ENCODE results near the gene ZNF487.
"Not testable (repeated sequence)": the region's sequence is repeated elsewhere in the genome, so short reads cannot be mapped to it uniquely, and the experiment has no call there.

The ZNF487 gene

GRCh38 chr10:43453266-43453831, 16.4 kb downstream of the ZNF487 start:
- Histone ChIP-seq H3K4me3 (no peak overlapping the region), H3K27ac (no peak overlapping the region), H3K36me3 (ENCODE audit: insufficient read depth, low read length) (no peaks in the 10 kb centered on the region), H3K9ac (ENCODE audit: insufficient read length) (no peak overlapping the region), H3K9me3 (ENCODE audit: low read depth, low read length) (no peaks in the 10 kb centered on the region)
- TF ChIP-seq EZH2 (IDR thresholded peaks at IDR 0.05) (no peak), POLR2AphosphoS5 (IDR thresholded peaks at IDR 0.05; ENCODE audit: borderline replicate concordance, low read depth, low read length) (no peak), FOXP2 (optimal IDR thresholded peaks at IDR 0.05; ENCODE audit: control extremely low read depth, extremely low read length, insufficient read depth) (no peak)
- no peak for DNase-seq (ENCODE audit: low read depth, low spot score)

DNA sequence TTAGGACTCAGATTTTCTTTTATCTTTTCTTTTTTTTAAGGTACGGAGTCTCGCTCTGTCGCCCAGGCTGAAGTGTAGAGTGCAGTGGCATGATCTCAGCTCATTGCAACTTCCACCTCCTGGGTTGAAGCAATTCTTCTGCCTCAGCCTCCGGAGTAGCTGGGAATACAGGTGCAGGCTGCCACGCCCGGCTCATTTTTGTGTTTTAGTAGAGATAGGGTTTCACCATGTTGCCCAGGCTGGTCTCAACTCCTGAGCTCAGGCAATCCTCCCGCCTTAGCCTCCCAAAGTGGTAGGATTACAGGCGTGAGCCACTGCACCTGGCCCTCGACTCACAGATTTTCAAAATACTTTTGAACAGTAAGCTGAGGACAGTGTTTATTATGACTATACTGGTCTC, 17.1 kb downstream of the ZNF487 start:
- H3K36me3 ChIP-seq (ENCODE audit: insufficient read depth, low read length); H3K4me3 ChIP-seq; H3K27ac ChIP-seq; H3K9me3 ChIP-seq (ENCODE audit: low read depth, low read length); H3K9ac ChIP-seq (ENCODE audit: insufficient read length); DNase-seq (ENCODE audit: low read depth, low spot score): not testable (repeated sequence)

DNA sequence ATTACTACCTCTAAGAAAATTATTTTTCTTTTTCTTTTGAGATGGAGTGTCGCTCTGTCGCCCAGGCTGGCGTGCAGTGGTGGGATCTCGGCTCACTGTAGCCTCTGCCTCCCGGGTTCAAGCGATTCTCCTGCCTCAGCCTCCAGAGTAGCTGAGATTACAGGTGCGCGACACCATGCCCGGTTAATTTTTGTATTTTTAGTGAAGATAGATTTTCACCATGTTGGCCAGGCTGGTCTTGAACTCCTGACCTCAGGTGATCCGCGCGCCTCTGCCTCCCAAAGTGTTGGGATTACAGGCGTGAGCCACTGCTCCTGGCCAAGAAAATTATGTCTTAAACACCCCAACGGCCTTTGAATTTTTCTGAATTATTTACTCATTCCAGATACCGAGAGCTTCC, 19.6 kb downstream of the ZNF487 start:
- H3K9ac ChIP-seq (ENCODE audit: insufficient read length); H3K27ac ChIP-seq; DNase-seq (ENCODE audit: low read depth, low spot score); H3K9me3 ChIP-seq (ENCODE audit: low read depth, low read length); H3K36me3 ChIP-seq (ENCODE audit: insufficient read depth, low read length); H3K4me3 ChIP-seq: not testable (repeated sequence)

- Histone ChIP-seq H3K4me3 (no peak overlapping the region), H3K36me3 (ENCODE audit: insufficient read depth, low read length) (no peaks in the 10 kb centered on the region), H3K27ac (no peak overlapping the region), H3K9ac (ENCODE audit: insufficient read length) (no peak overlapping the region), H3K9me3 (ENCODE audit: low read depth, low read length) (no peaks in the 10 kb centered on the region)
- no peak for DNase-seq (ENCODE audit: low read depth, low spot score)
- no peak for TF ChIP-seq EZH2 (IDR thresholded peaks at IDR 0.05)
- no peak for TF ChIP-seq FOXP2 (optimal IDR thresholded peaks at IDR 0.05; ENCODE audit: control extremely low read depth, extremely low read length, insufficient read depth)
- no peak for TF ChIP-seq POLR2AphosphoS5 (IDR thresholded peaks at IDR 0.05; ENCODE audit: borderline replicate concordance, low read depth, low read length)
Measured at GRCh38 chr10:43458227-43458626, 21.3 kb downstream of the ZNF487 start.

DNA sequence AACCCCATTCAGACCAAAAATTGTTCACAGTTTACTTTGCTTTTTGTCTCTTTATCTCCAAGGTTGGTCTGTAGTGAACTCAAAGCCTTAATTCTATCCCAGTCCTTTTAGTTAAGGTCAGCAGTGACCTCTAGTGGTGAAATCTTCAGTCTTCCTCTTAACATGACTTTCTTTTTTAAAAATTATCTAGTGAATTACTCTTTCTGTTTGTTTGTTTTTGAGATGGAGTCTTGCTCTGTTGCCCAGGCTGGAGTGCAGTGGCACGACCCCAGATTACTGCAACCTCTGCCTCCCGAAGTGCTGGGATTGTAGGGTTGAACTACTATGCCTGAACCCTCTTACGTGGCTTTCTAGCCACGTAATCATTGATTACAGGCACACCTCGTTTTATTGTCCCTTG, 25.0 kb downstream of the ZNF487 start:
- TF ChIP-seq POLR2AphosphoS5 (IDR thresholded peaks at IDR 0.05; ENCODE audit: borderline replicate concordance, low read depth, low read length) (no peak), FOXP2 (optimal IDR thresholded peaks at IDR 0.05; ENCODE audit: control extremely low read depth, extremely low read length, insufficient read depth) (no peak), EZH2 (IDR thresholded peaks at IDR 0.05) (no peak)
- Histone ChIP-seq H3K9me3 (ENCODE audit: low read depth, low read length) (no peaks in the 10 kb centered on the region), H3K9ac (ENCODE audit: insufficient read length) (no peak overlapping the region), H3K27ac (no peak overlapping the region), H3K4me3 (no peak overlapping the region), H3K36me3 (ENCODE audit: insufficient read depth, low read length) (no peaks in the 10 kb centered on the region)
- peak; percentile 30 for DNase-seq (ENCODE audit: low read depth, low spot score)

DNA sequence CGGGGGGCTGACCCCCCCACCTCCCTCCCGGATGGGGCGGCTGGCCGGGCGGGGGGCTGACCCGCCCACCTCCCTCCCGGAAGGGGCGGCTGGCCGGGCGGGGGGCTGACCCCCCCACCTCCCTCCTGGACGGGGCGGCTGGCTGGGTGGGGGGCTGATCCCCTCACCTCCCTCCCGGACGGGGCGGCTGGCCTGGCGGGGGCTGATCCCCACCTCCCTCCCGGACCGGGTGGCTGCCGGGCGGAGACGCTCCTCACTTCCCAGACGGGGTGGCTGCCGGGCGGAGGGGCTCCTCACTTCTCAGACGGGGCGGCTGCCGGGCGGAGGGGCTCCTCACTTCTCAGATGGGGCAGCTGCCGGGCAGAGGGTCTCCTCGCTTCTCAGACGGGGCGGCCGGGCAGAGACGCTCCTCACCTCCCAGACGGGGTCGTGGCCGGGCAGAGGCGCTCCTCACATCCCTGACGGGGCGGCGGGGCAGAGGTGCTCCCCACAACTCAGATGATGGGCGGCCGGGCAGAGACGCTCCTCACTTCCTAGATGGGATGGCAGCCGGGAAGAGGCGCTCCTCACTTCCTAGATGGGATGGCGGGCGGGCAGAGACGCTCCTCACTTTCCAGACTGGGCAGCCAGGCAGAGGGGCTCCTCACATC, 28.3 kb downstream of the ZNF487 start:
- H3K9me3 ChIP-seq (ENCODE audit: low read depth, low read length); H3K9ac ChIP-seq (ENCODE audit: insufficient read length); DNase-seq (ENCODE audit: low read depth, low spot score); H3K36me3 ChIP-seq (ENCODE audit: insufficient read depth, low read length); H3K4me3 ChIP-seq; H3K27ac ChIP-seq: not testable (repeated sequence)

DNA sequence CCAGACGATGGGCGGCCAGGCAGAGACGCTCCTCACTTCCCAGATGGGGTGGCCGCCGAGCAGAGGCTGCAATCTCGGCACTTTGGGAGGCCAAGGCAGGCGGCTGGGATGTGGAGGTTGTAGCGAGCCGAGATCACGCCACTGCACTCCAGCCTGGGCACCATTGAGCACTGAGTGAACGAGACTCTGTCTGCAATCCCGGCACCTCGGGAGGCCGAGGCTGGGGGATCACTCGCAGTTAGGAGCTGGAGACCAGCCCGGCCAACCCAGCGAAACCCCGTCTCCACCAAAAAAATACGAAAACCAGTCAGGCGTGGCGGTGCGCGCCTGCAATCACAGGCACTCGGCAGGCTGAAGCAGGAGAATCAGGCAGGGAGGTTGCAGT, 28.8 kb downstream of the ZNF487 start:
- not testable (repeated sequence) for H3K36me3 ChIP-seq (ENCODE audit: insufficient read depth, low read length); H3K9me3 ChIP-seq (ENCODE audit: low read depth, low read length); DNase-seq (ENCODE audit: low read depth, low spot score); H3K4me3 ChIP-seq; H3K27ac ChIP-seq; H3K9ac ChIP-seq (ENCODE audit: insufficient read length)

- Histone ChIP-seq H3K27ac (no peak overlapping the region), H3K9ac (ENCODE audit: insufficient read length) (no peak overlapping the region), H3K4me3 (no peak overlapping the region), H3K36me3 (ENCODE audit: insufficient read depth, low read length) (no peaks in the 10 kb centered on the region), H3K9me3 (ENCODE audit: low read depth, low read length) (no peaks in the 10 kb centered on the region)
- no peak for DNase-seq (ENCODE audit: low read depth, low spot score)
- TF ChIP-seq FOXP2 (optimal IDR thresholded peaks at IDR 0.05; ENCODE audit: control extremely low read depth, extremely low read length, insufficient read depth) (no peak), EZH2 (IDR thresholded peaks at IDR 0.05) (no peak), POLR2AphosphoS5 (IDR thresholded peaks at IDR 0.05; ENCODE audit: borderline replicate concordance, low read depth, low read length) (no peak)
Measured at GRCh38 chr10:43471146-43471545, 34.2 kb downstream of the ZNF487 start.

- Histone ChIP-seq H3K9me3 (ENCODE audit: low read depth, low read length) (no peaks in the 10 kb centered on the region), H3K9ac (ENCODE audit: insufficient read length) (no peak overlapping the region), H3K27ac (no peak overlapping the region), H3K36me3 (ENCODE audit: insufficient read depth, low read length) (no peaks in the 10 kb centered on the region), H3K4me3 (no peak overlapping the region)
- no peak for DNase-seq (ENCODE audit: low read depth, low spot score)
- TF ChIP-seq POLR2AphosphoS5 (IDR thresholded peaks at IDR 0.05; ENCODE audit: borderline replicate concordance, low read depth, low read length) (no peak), FOXP2 (optimal IDR thresholded peaks at IDR 0.05; ENCODE audit: control extremely low read depth, extremely low read length, insufficient read depth) (no peak), EZH2 (IDR thresholded peaks at IDR 0.05) (no peak)
Measured at GRCh38 chr10:43471935-43472720, 35.2 kb downstream of the ZNF487 start.
